Measurements from ENCODE around the gene TMEM61. TPM values are rescaled to one million over a fixed set of nuclear protein-coding genes. Genes with fewer than 3 reads are reported as not detected.

TMEM61 gene
- total RNA-seq, 2 donors from 2014 or later, result 3.4 TPM; not detected in 1

DNA sequence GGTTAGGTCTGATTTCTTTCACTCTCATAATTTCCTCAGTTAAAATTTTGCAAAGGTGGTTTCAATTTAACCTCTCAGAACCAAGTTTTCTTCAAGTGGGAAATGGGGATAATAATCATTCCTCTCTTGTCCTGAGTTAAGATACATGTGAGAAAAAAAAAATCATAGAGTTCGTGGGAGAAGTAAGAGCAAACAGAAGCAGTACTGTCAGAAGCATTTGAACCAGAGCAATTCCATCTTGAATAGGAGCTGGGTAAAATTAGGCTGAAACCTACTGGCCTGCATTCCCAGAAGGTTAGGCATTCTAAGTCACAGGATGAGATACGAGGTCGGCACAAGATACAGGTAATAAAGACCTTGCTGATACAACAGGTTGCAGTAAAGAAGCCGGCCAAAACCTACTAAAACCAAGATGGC, 28.6 kb upstream of the TMEM61 start:
- no peaks in the 10 kb centered on the region for H3K36me3 ChIP-seq
- no peaks in the 10 kb centered on the region for H3K27me3 ChIP-seq (replicated peaks; ENCODE audit: insufficient read depth)
- TF ChIP-seq, protein P1, sequence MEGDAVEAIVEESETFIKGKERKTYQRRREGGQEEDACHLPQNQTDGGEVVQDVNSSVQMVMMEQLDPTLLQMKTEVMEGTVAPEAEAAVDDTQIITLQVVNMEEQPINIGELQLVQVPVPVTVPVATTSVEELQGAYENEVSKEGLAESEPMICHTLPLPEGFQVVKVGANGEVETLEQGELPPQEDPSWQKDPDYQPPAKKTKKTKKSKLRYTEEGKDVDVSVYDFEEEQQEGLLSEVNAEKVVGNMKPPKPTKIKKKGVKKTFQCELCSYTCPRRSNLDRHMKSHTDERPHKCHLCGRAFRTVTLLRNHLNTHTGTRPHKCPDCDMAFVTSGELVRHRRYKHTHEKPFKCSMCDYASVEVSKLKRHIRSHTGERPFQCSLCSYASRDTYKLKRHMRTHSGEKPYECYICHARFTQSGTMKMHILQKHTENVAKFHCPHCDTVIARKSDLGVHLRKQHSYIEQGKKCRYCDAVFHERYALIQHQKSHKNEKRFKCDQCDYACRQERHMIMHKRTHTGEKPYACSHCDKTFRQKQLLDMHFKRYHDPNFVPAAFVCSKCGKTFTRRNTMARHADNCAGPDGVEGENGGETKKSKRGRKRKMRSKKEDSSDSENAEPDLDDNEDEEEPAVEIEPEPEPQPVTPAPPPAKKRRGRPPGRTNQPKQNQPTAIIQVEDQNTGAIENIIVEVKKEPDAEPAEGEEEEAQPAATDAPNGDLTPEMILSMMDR (IDR thresholded peaks at IDR 0.05), result no peak
- H3K9me3 ChIP-seq, result no peaks in the 10 kb centered on the region
- DNase-seq (ENCODE audit: low spot score), result no peak
- H3K4me1 ChIP-seq (ENCODE audit: control insufficient read depth in 1 of 2, low read depth in 2 of 2), result peaks cover 15 to 38% of the 10 kb centered on the region in 2 donors
- H3K4me3 ChIP-seq, result no peak overlapping the region
- no peak for ATAC-seq (ENCODE audit: insufficient number of reproducible peaks, low FRiP score, low read depth)
- no peak overlapping the region for H3K27ac ChIP-seq

DNA sequence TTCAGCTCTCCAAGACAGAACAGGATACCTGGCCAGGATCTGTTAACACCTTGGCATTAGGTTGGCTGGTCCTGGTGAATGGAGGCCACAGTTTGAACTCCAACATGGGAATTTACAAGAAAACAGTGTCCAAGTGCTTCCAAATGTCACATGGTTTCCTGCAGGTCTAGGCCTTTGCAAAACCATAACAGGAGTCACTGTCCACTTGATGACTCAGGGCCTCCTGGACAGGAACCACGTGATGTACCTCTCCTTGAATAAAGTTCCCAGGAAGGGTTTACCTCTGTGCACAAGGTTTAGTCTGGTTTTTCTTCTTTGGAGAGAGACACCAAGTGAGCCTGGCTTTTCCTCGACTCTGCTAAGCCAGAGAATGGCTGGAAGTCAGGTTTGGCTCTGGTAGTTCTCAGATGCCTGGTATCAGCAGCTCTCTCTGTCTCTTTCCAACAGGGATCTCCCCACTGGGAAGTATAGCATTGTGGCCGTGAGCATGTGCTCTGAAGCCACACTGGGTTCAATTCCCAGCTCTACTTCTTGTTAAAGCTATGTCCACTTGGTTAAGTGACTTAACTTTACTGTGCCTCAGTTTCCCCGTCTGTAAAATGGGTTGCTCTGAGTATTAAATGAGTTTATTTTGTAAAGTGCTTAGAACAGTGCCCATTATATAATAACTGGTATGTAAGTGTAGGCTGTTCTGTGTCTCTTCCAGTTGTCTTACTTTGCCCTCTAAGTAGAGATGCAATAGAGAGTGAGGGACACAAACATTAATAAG, 27.3 kb upstream of the TMEM61 start:
- no peaks in the 10 kb centered on the region for H3K36me3 ChIP-seq
- H3K9me3 ChIP-seq, result peaks cover 6% of the 10 kb centered on the region
- H3K27ac ChIP-seq, result no peak overlapping the region
- ATAC-seq (ENCODE audit: insufficient number of reproducible peaks, low FRiP score, low read depth), result no peak
- H3K27me3 ChIP-seq (replicated peaks; ENCODE audit: insufficient read depth), result no peaks in the 10 kb centered on the region
- H3K4me1 ChIP-seq (ENCODE audit: control insufficient read depth in 1 of 2, low read depth in 2 of 2), result peaks cover 15 to 38% of the 10 kb centered on the region in 2 donors
- no peak for DNase-seq (ENCODE audit: low spot score)
- no peak overlapping the region for H3K4me3 ChIP-seq
- TF ChIP-seq, protein P1 (IDR thresholded peaks at IDR 0.05), result no peak

DNA sequence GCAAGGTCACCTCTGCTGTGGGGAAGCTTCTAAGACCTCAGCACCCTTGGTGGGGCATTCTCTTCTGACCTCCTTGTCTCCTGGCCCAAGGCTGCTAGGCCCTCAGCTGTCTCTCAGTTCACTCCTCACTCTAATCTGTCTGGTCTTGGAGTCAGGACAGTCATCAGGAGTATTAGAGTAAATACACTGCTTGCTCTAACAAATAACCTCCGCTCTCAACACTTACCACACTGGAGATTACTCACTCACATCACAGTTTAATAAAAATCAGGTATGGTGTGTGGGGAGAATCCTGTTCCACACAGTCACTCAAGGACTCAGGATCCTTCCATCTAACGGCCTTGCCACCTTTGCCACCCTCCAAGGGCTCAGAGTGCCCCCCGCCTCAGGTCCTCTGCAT, 26.6 kb upstream of the TMEM61 start:
- Histone ChIP-seq H3K9me3 (peaks cover 6% of the 10 kb centered on the region), H3K4me1 (ENCODE audit: control insufficient read depth in 1 of 2, low read depth in 2 of 2) (peaks cover 15 to 38% of the 10 kb centered on the region in 2 donors), H3K27me3 (replicated peaks; ENCODE audit: insufficient read depth) (no peaks in the 10 kb centered on the region), H3K4me3 (no peak overlapping the region), H3K27ac (no peak overlapping the region), H3K36me3 (no peaks in the 10 kb centered on the region)
- DNase-seq (ENCODE audit: low spot score) (no peak), ATAC-seq (ENCODE audit: insufficient number of reproducible peaks, low FRiP score, low read depth) (no peak)
- TF ChIP-seq, protein P1 (IDR thresholded peaks at IDR 0.05), result no peak

DNA sequence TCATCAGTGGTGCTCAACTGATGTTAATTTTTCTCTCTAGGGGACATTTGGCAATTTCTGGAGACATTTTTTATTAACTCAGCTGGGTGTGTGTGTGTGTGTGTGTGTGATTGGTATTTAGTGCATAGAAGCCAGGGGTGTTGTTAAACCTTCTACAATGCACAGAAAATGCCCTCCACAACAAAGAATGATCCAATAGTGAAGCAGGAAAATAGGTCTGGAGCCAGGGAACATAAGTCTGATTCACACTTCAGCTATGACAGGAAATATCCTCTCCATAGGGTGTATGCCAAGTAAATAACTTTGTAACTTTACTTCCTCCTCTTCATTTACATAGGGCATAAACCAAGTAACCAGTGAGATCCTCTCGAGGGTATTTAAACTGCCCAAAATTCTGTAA, 25.1 kb upstream of the TMEM61 start:
- H3K4me1 ChIP-seq (ENCODE audit: control insufficient read depth in 1 of 2, low read depth in 2 of 2), result peaks cover 11 to 32% of the 10 kb centered on the region in 2 donors
- ATAC-seq (ENCODE audit: insufficient number of reproducible peaks, low FRiP score, low read depth) (no peak), DNase-seq (ENCODE audit: low spot score) (no peak)
- H3K9me3 ChIP-seq, result peaks cover 6% of the 10 kb centered on the region
- no peaks in the 10 kb centered on the region for H3K27me3 ChIP-seq (replicated peaks; ENCODE audit: insufficient read depth)
- H3K27ac ChIP-seq, result peak overlapping the region; percentile 73 to 77
- no peaks in the 10 kb centered on the region for H3K36me3 ChIP-seq
- TF ChIP-seq, protein P1 (IDR thresholded peaks at IDR 0.05), result no peak
- peak overlapping the region; percentile 15 for H3K4me3 ChIP-seq

DNA sequence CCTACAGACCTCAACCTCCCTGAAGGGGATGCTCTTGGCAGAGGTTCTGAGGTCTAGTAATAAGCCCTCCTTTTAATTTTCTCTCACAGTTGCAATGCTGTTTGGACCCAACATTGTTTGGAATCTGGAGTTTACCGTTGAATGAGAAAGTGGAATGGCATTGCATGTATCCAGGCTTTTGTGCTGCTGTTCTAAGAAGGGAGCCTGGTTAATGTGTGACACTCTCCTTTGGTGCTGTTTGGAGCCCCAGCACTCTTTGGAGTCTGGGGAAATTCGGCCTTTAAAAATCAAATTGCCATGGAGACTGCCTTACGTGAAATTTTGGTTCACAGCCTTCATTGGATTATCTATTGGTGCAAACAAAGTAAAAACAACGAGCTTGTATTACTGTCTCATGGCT, 23.7 kb upstream of the TMEM61 start:
- Histone ChIP-seq H3K27me3 (replicated peaks; ENCODE audit: insufficient read depth) (no peaks in the 10 kb centered on the region), H3K4me3 (no peak overlapping the region), H3K9me3 (peaks cover 6% of the 10 kb centered on the region), H3K36me3 (no peaks in the 10 kb centered on the region), H3K4me1 (ENCODE audit: control insufficient read depth in 1 of 2, low read depth in 2 of 2) (peaks cover 6 to 20% of the 10 kb centered on the region in 2 donors), H3K27ac (peak overlapping the region; percentile 73 to 77)
- TF ChIP-seq, protein P1 (IDR thresholded peaks at IDR 0.05), result no peak
- ATAC-seq (ENCODE audit: insufficient number of reproducible peaks, low FRiP score, low read depth) (no peak), DNase-seq (ENCODE audit: low spot score) (no peak)

All from thoracic aorta (tissue), 2 donors.